Spinal cord (tissue), 10 donors: Measurements from ENCODE around the gene PLB1. TPM values are rescaled to one million over a fixed set of nuclear protein-coding genes. Genes with fewer than 3 reads are reported as not detected.
A peak's percentile ranks its signal among the peaks of the same experiment; 100 is the strongest.

ENCODE experiments used
- DNase-seq, 6 donors: peaks; one replicate each; pipeline versions ENCODE4 v3.0.0 to v3.0.0-alpha.2; 2013 to 2015; ENCODE audit warnings: low spot score in 6 of 6, low read depth in 4 of 6
- H3K27ac ChIP-seq: one replicate; pipeline ENCODE4 v1.5.1; 2013; ENCODE audit warnings: low read depth, low read length, control low read depth
- H3K27me3 ChIP-seq: one replicate; pipeline ENCODE4 v1.6.1; 2013; ENCODE audit warnings: low read length; ENCODE audit not compliant: control insufficient read depth, insufficient read depth
- H3K36me3 ChIP-seq: one replicate; pipeline ENCODE4 v1.6.1; 2013; ENCODE audit warnings: low read length; ENCODE audit not compliant: control insufficient read depth, insufficient read depth
- H3K4me1 ChIP-seq: one replicate; pipeline ENCODE4 v1.6.1; 2013; ENCODE audit warnings: low read length; ENCODE audit not compliant: control insufficient read depth, insufficient read depth
- H3K4me3 ChIP-seq: one replicate; pipeline ENCODE4 v1.5.1; 2013; ENCODE audit warnings: low read depth, low read length, control low read depth
- H3K9me3 ChIP-seq: one replicate; pipeline ENCODE4 v1.6.1; 2013; ENCODE audit warnings: low read length; ENCODE audit not compliant: control insufficient read depth, insufficient read depth
- WGBS: methylation state at CpG from one replicate; pipeline ENCODE4 v1.1.5; 2013; ENCODE audit warnings: missing lambda C conversion rate; ENCODE audit not compliant: insufficient coverage; 5-methylcytosine and 5-hydroxymethylcytosine counted together
- polyA plus RNA-seq, 2 donors: library from polyadenylated mRNA; unstranded; fragments of 120-200 nt; gene quantifications; one replicate each; pipeline ENCODE4 v1.2.1, GENCODE V29; 2013; ENCODE audit not compliant: insufficient read length in 2 of 2
- total RNA-seq, 2 donors: library from RNA; depleted of rRNA in 1 of 2; stranded (reverse); fragments of 120-200 nt in 1 of 2; fragments of >200 nt in 1 of 2; gene quantifications; one replicate each; pipeline versions ENCODE4 v1.2.3 to v1.2.4, GENCODE V29; 2013 to 2014
- donor health status: healthy.

PLB1 gene
- total and polyA plus RNA-seq, 4 donors: 5.5 to 11.2 (median 10.6) TPM

- Histone ChIP-seq H3K27ac (peak overlapping the region; percentile 51), H3K4me3 (no peak overlapping the region), H3K9me3 (no peaks in the 10 kb centered on the region), H3K4me1 (no peaks in the 10 kb centered on the region), H3K27me3 (no peaks in the 10 kb centered on the region), H3K36me3 (peaks cover 3% of the 10 kb centered on the region)
- WGBS: 86% methylated on average over 4 of the region's 7 CpGs
- DNase-seq: no peak
Measured at GRCh38 chr2:28633204-28633603, 137.3 kb downstream of the PLB1 start.

- Histone ChIP-seq H3K36me3 (no peaks in the 10 kb centered on the region), H3K4me3 (no peak overlapping the region), H3K9me3 (no peaks in the 10 kb centered on the region), H3K27ac (peak overlapping the region; percentile 51), H3K4me1 (no peaks in the 10 kb centered on the region), H3K27me3 (no peaks in the 10 kb centered on the region)
- 58% methylated on average over 5 of the region's 5 CpGs for WGBS
- DNase-seq: peak in 1 of 6 donors; percentile 53
Measured at GRCh38 chr2:28633746-28634145, 137.9 kb downstream of the PLB1 start.

GRCh38 chr2:28635191-28635611, 139.3 kb downstream of the PLB1 start:
- 73% methylated on average over 1 of the region's 2 CpGs for WGBS
- Histone ChIP-seq H3K27ac (peak overlapping the region; percentile 25), H3K4me3 (no peak overlapping the region), H3K9me3 (no peaks in the 10 kb centered on the region), H3K27me3 (no peaks in the 10 kb centered on the region), H3K36me3 (no peaks in the 10 kb centered on the region), H3K4me1 (no peaks in the 10 kb centered on the region)
- peak in 2 of 6 donors; percentile 33 to 41 for DNase-seq

GRCh38 chr2:28636491-28636890, 140.6 kb downstream of the PLB1 start:
- H3K9me3 ChIP-seq: no peaks in the 10 kb centered on the region
- no peak overlapping the region for H3K4me3 ChIP-seq
- H3K36me3 ChIP-seq: no peaks in the 10 kb centered on the region
- no peaks in the 10 kb centered on the region for H3K27me3 ChIP-seq
- no peak overlapping the region for H3K27ac ChIP-seq
- no peak for DNase-seq
- WGBS: no CpG with 5 or more reads among the region's 2 CpGs
- H3K4me1 ChIP-seq: no peaks in the 10 kb centered on the region

- Histone ChIP-seq H3K9me3 (no peaks in the 10 kb centered on the region), H3K4me3 (no peak overlapping the region), H3K27ac (no peak overlapping the region), H3K4me1 (no peaks in the 10 kb centered on the region), H3K27me3 (no peaks in the 10 kb centered on the region), H3K36me3 (no peaks in the 10 kb centered on the region)
- no peak for DNase-seq
- 84% methylated on average over 7 of the region's 12 CpGs for WGBS
Measured at GRCh38 chr2:28637066-28638047, 141.5 kb downstream of the PLB1 start.

GRCh38 chr2:28638102-28638501, 142.2 kb downstream of the PLB1 start:
- Histone ChIP-seq H3K36me3 (no peaks in the 10 kb centered on the region), H3K27ac (no peak overlapping the region), H3K27me3 (no peaks in the 10 kb centered on the region), H3K4me3 (no peak overlapping the region), H3K9me3 (no peaks in the 10 kb centered on the region), H3K4me1 (no peaks in the 10 kb centered on the region)
- no peak for DNase-seq
- 100% methylated on average over 2 of the region's 2 CpGs for WGBS

- Histone ChIP-seq H3K4me1 (peaks cover 5% of the 10 kb centered on the region), H3K9me3 (no peaks in the 10 kb centered on the region), H3K36me3 (no peaks in the 10 kb centered on the region), H3K27ac (no peak overlapping the region), H3K4me3 (no peak overlapping the region), H3K27me3 (no peaks in the 10 kb centered on the region)
- WGBS: 79% methylated on average over 6 of the region's 8 CpGs
- DNase-seq: no peak
Measured at GRCh38 chr2:28639092-28639691, 143.3 kb downstream of the PLB1 start.

- WGBS: 44% methylated on average over 3 of the region's 4 CpGs
- no peaks in the 10 kb centered on the region for H3K36me3 ChIP-seq
Measured at GRCh38 chr2:28639836-28640235, 144.0 kb downstream of the PLB1 start.

GRCh38 chr2:28640260-28640907, 144.5 kb downstream of the PLB1 start:
- no peaks in the 10 kb centered on the region for H3K27me3 ChIP-seq
- no peaks in the 10 kb centered on the region for H3K36me3 ChIP-seq
- no peaks in the 10 kb centered on the region for H3K9me3 ChIP-seq
- WGBS: 89% methylated on average over 14 of the region's 14 CpGs
- H3K4me1 ChIP-seq: peaks cover 5% of the 10 kb centered on the region
- H3K27ac ChIP-seq: no peak overlapping the region
- H3K4me3 ChIP-seq: no peak overlapping the region
- no peak for DNase-seq

More at GRCh38 chr2:28639836-28640235, 144.0 kb downstream of the PLB1 start:
- Histone ChIP-seq H3K4me3 (no peak overlapping the region), H3K4me1 (peaks cover 5% of the 10 kb centered on the region), H3K9me3 (no peaks in the 10 kb centered on the region), H3K27me3 (no peaks in the 10 kb centered on the region), H3K27ac (no peak overlapping the region)
- DNase-seq: no peak
